HG03097 (cell line): Measurements from ENCODE around the gene ANKRD36C.
"Not testable (repeated sequence)": the region's sequence is repeated elsewhere in the genome, so short reads cannot be mapped to it uniquely, and the experiment has no call there.

Experiments used
- ATAC-seq: cut with Tn5 transposase; IDR thresholded peaks from one replicate; pipeline ENCODE4 v1.9.1; 2021; ENCODE audit not compliant: unreplicated experiment, low FRiP score

The ANKRD36C gene

GRCh38 chr2:95813311-95813710 is 178.3 kb downstream of the ANKRD36C start:
- not testable (repeated sequence) for ATAC-seq

- no peak for ATAC-seq
Measured at GRCh38 chr2:95799892-95800291, 191.7 kb downstream of the ANKRD36C start.

GRCh38 chr2:95799147-95799889 is 192.3 kb downstream of the ANKRD36C start:
- not testable (repeated sequence) for ATAC-seq

- ATAC-seq: not testable (repeated sequence)
Measured at GRCh38 chr2:95796249-95797099, 195.2 kb downstream of the ANKRD36C start.

GRCh38 chr2:95793970-95794369 is 197.7 kb downstream of the ANKRD36C start:
- not testable (repeated sequence) for ATAC-seq

GRCh38 chr2:95790180-95790579 is 201.4 kb downstream of the ANKRD36C start:
- not testable (repeated sequence) for ATAC-seq

GRCh38 chr2:95789385-95789784 is 202.2 kb downstream of the ANKRD36C start:
- ATAC-seq: not testable (repeated sequence)

- ATAC-seq: not testable (repeated sequence)
Measured at GRCh38 chr2:95788642-95789041, 203.0 kb downstream of the ANKRD36C start.
